DOHH2 (cell line): ENCODE results near the gene DCAF8.

ENCODE experiments used
- H3F3A ChIP-seq: fragments of 200-600 bp; sonication (generic), shearing (Covaris generic); 2 replicates; pipeline ENCODE4 v1.6.0; 2016; ENCODE audit warnings: antibody characterized with exemption, mild to moderate bottlenecking; ENCODE audit not compliant: control insufficient read depth, insufficient read depth
- H3K27ac ChIP-seq: fragments of 200-600 bp; sonication (generic); 2 replicates; pipeline ENCODE4 v1.5.1; 2014; ENCODE audit warnings: low read depth, mild to moderate bottlenecking, low read length, moderate library complexity
- H3K27me3 ChIP-seq: fragments of 200-600 bp; sonication (generic); 2 replicates; pipeline ENCODE4 v1.6.1; 2014; ENCODE audit warnings: mild to moderate bottlenecking, low read length, mixed read lengths; ENCODE audit not compliant: control insufficient read depth
- H3K36me3 ChIP-seq: fragments of 200-600 bp; sonication (generic); 2 replicates; pipeline ENCODE4 v1.6.1; 2014; ENCODE audit warnings: mild to moderate bottlenecking, low read length, moderate library complexity, mixed read lengths; ENCODE audit not compliant: control insufficient read depth
- H3K4me1 ChIP-seq: fragments of 200-600 bp; sonication (generic); 2 replicates; pipeline ENCODE4 v1.6.1; 2014; ENCODE audit warnings: mild to moderate bottlenecking, low read length, mixed read lengths; ENCODE audit not compliant: control insufficient read depth
- H3K4me2 ChIP-seq: fragments of 200-600 bp; sonication (generic); 2 replicates; pipeline ENCODE4 v1.6.0; 2014; ENCODE audit warnings: mild to moderate bottlenecking, low read length, moderate library complexity
- H3K4me3 ChIP-seq: fragments of 200-600 bp; sonication (generic); 2 replicates; pipeline ENCODE4 v1.5.1; 2014; ENCODE audit warnings: mild to moderate bottlenecking, low read length, mixed read lengths
- H3K79me2 ChIP-seq: fragments of 200-600 bp; sonication (generic); 2 replicates; pipeline ENCODE4 v1.6.1; 2014; ENCODE audit warnings: mild to moderate bottlenecking, low read length, mixed read lengths; ENCODE audit not compliant: control insufficient read depth
- H3K9me2 ChIP-seq: fragments of 200-600 bp; sonication (generic); replicated peaks from 2 replicates; pipeline ENCODE4 v1.6.1; 2014; ENCODE audit warnings: mild to moderate bottlenecking, low read length, mixed read lengths; ENCODE audit not compliant: control insufficient read depth
- H3K9me3 ChIP-seq: fragments of 200-600 bp; sonication (generic); 2 replicates; pipeline ENCODE4 v1.6.1; 2014; ENCODE audit warnings: antibody characterized with exemption, low read length, mixed read lengths; ENCODE audit not compliant: control insufficient read depth, insufficient read depth
- H4K20me1 ChIP-seq: fragments of 200-600 bp; sonication (generic); 2 replicates; pipeline ENCODE4 v1.6.0; 2014; ENCODE audit warnings: low read depth, mild to moderate bottlenecking, antibody characterized with exemption, low read length, moderate library complexity; ENCODE audit not compliant: control insufficient read depth, insufficient read depth
- EZH2phosphoT487 ChIP-seq: fragments of 200-600 bp; sonication (generic); IDR thresholded peaks from 2 replicates; pipeline ENCODE4 v1.6.1; 2017; ENCODE audit warnings: borderline replicate concordance, mild to moderate bottlenecking, antibody characterized with exemption, low read length, moderate library complexity, mixed read lengths
- TF ChIP-seq, protein P1 (sequence below): fragments of 200-600 bp; sonication (generic); IDR thresholded peaks from one replicate; pipeline ENCODE4 v1.5.1; 2014; ENCODE audit warnings: antibody characterized with exemption, mild to moderate bottlenecking, low read depth, low read length; ENCODE audit not compliant: poor library complexity, severe bottlenecking

Gene DCAF8

GRCh38 chr1:160238408-160238807 lies 23.9 kb downstream of the DCAF8 start:
- no peaks in the 10 kb centered on the region for H3K27me3 ChIP-seq
- H3K79me2 ChIP-seq, result peaks cover 2% of the 10 kb centered on the region; the same call in 1 of the 2 replicates
- no peaks in the 10 kb centered on the region for H3K9me2 ChIP-seq
- no peaks in the 10 kb centered on the region for H4K20me1 ChIP-seq
- no peaks in the 10 kb centered on the region for H3K9me3 ChIP-seq
- H3K27ac ChIP-seq, result no peak overlapping the region
- H3K4me3 ChIP-seq, result no peak overlapping the region
- peaks cover 84% of the 10 kb centered on the region for H3K36me3 ChIP-seq
- H3F3A ChIP-seq, result no peaks in the 10 kb centered on the region
- no peak for TF ChIP-seq EZH2phosphoT487
- TF ChIP-seq, protein P1, sequence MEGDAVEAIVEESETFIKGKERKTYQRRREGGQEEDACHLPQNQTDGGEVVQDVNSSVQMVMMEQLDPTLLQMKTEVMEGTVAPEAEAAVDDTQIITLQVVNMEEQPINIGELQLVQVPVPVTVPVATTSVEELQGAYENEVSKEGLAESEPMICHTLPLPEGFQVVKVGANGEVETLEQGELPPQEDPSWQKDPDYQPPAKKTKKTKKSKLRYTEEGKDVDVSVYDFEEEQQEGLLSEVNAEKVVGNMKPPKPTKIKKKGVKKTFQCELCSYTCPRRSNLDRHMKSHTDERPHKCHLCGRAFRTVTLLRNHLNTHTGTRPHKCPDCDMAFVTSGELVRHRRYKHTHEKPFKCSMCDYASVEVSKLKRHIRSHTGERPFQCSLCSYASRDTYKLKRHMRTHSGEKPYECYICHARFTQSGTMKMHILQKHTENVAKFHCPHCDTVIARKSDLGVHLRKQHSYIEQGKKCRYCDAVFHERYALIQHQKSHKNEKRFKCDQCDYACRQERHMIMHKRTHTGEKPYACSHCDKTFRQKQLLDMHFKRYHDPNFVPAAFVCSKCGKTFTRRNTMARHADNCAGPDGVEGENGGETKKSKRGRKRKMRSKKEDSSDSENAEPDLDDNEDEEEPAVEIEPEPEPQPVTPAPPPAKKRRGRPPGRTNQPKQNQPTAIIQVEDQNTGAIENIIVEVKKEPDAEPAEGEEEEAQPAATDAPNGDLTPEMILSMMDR, result no peak
- no peak overlapping the region for H3K4me2 ChIP-seq
- no peaks in the 10 kb centered on the region for H3K4me1 ChIP-seq

DNA sequence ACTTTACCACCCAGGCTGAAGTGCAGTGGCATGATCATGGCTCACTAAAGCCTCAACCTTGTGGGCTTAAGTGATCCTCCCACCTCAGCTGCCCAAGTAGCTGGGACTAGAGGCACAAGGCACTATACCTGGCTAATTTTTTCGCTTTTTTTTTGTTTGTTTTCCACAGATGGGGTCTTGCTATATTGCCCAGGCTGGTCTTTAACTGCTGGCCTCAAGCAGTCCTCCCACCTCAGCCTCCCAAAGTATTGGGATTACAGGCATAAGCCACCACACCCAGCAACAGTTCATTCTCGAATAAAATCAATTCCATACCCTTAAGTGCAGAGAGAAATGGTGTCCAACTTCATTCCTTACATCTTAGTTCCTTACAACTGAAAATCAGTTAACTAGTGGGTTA lies 24.8 kb downstream of the DCAF8 start:
- no peak for TF ChIP-seq EZH2phosphoT487
- TF ChIP-seq, protein P1, result no peak
- Histone ChIP-seq H3K9me3 (no peaks in the 10 kb centered on the region), H4K20me1 (no peaks in the 10 kb centered on the region), H3K4me1 (no peaks in the 10 kb centered on the region), H3K4me3 (no peak overlapping the region), H3K36me3 (peaks cover 84% of the 10 kb centered on the region), H3K4me2 (no peak overlapping the region), H3K9me2 (no peaks in the 10 kb centered on the region), H3F3A (no peaks in the 10 kb centered on the region), H3K27ac (no peak overlapping the region), H3K79me2 (0 out of 2 replicates have a peak, but pooled peaks cover 2% of the 10 kb centered on the region), H3K27me3 (no peaks in the 10 kb centered on the region)

- Histone ChIP-seq H3K79me2 (0 out of 2 replicates have a peak, but pooled peaks cover 2% of the 10 kb centered on the region), H3K27ac (no peak overlapping the region), H3K27me3 (no peaks in the 10 kb centered on the region), H4K20me1 (no peaks in the 10 kb centered on the region), H3K9me2 (no peaks in the 10 kb centered on the region), H3K4me2 (no peak overlapping the region), H3K36me3 (peaks cover 82% of the 10 kb centered on the region), H3F3A (no peaks in the 10 kb centered on the region), H3K4me1 (no peaks in the 10 kb centered on the region), H3K4me3 (no peak overlapping the region), H3K9me3 (no peaks in the 10 kb centered on the region)
- TF ChIP-seq, protein P1, result no peak
- no peak for TF ChIP-seq EZH2phosphoT487
Measured at GRCh38 chr1:160236806-160237205, 25.5 kb downstream of the DCAF8 start.
